ENCODE results near the gene VAV2.

The VAV2 gene

GRCh38 chr9:133780962-133781827 lies 210.9 kb downstream of the VAV2 start:
- no peak for DNase-seq (ENCODE audit: low spot score)

GRCh38 chr9:133780404-133780945 lies 211.6 kb downstream of the VAV2 start:
- no peak for DNase-seq (ENCODE audit: low spot score)

- DNase-seq (ENCODE audit: low spot score), result no peak
Observed at GRCh38 chr9:133779516-133780403, 212.4 kb downstream of the VAV2 start.

GRCh38 chr9:133779081-133779480 lies 213.0 kb downstream of the VAV2 start:
- DNase-seq (ENCODE audit: low spot score), result no peak

GRCh38 chr9:133778336-133779013 lies 213.6 kb downstream of the VAV2 start:
- no peak for DNase-seq (ENCODE audit: low spot score)

GRCh38 chr9:133777871-133778270 lies 214.3 kb downstream of the VAV2 start:
- DNase-seq (ENCODE audit: low spot score), result no peak

- DNase-seq (ENCODE audit: low spot score), result no peak
Observed at GRCh38 chr9:133777068-133777791, 214.9 kb downstream of the VAV2 start.

- no peak for DNase-seq (ENCODE audit: low spot score)
Observed at GRCh38 chr9:133775951-133776905, 215.9 kb downstream of the VAV2 start.

- DNase-seq (ENCODE audit: low spot score), result no peak
Observed at GRCh38 chr9:133775291-133775690, 216.8 kb downstream of the VAV2 start.

GRCh38 chr9:133774799-133775198 lies 217.3 kb downstream of the VAV2 start:
- DNase-seq (ENCODE audit: low spot score), result no peak

GRCh38 chr9:133773889-133774655 lies 218.1 kb downstream of the VAV2 start:
- no peak for DNase-seq (ENCODE audit: low spot score)

- no peak for DNase-seq (ENCODE audit: low spot score)
Observed at GRCh38 chr9:133772581-133772980, 219.5 kb downstream of the VAV2 start.

- no peak for DNase-seq (ENCODE audit: low spot score)
Observed at GRCh38 chr9:133771486-133772482, 220.3 kb downstream of the VAV2 start.

GRCh38 chr9:133770076-133770777 lies 221.9 kb downstream of the VAV2 start:
- no peak for DNase-seq (ENCODE audit: low spot score)

- DNase-seq (ENCODE audit: low spot score), result no peak
Observed at GRCh38 chr9:133769511-133770075, 222.5 kb downstream of the VAV2 start.

- no peak for DNase-seq (ENCODE audit: low spot score)
Observed at GRCh38 chr9:133768859-133769510, 223.1 kb downstream of the VAV2 start.

Measured in kidney capillary endothelial cell (primary cell).